RPMI7951 (cell line): Measurements from ENCODE around the gene SLCO2A1. TPM values are rescaled to one million over a fixed set of nuclear protein-coding genes. Genes with fewer than 3 reads are reported as not detected.
A peak's percentile ranks its signal among the peaks of the same experiment; 100 is the strongest.

Experiments used
- DNase-seq: peaks from one replicate; pipeline ENCODE4 v3.0.0-alpha.2; 2012; ENCODE audit warnings: low read depth
- total RNA-seq: library from RNA; depleted of rRNA; stranded (reverse); fragments of >200 nt; shearing (Covaris generic); gene quantifications from 2 replicates; pipeline ENCODE4 v1.2.3, GENCODE V29; 2014

Gene SLCO2A1
- total RNA-seq, 1 experiment from 2014 or later, result 0.48 TPM

DNA sequence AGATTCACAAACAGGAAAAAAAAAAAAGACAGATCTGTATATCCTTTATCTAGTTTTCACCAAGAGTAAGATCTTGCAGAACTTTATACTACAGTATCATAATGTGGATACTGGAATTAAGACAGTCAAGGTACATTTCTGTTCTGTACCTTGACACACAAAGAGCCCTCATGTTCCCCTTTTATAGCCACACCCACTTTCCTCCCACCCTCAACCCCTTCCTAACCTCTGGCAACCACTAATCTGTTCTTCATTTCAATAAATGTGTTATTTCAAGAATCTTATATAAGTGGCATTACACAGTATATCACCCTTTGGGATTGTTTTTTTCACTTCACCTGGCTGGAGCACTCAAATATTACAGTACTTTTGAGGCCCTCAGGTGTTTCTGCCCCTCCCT is 130.4 kb downstream of the SLCO2A1 start:
- DNase-seq, result no peak

GRCh38 chr3:133897547-133897946 is 132.2 kb downstream of the SLCO2A1 start:
- DNase-seq, result no peak

DNA sequence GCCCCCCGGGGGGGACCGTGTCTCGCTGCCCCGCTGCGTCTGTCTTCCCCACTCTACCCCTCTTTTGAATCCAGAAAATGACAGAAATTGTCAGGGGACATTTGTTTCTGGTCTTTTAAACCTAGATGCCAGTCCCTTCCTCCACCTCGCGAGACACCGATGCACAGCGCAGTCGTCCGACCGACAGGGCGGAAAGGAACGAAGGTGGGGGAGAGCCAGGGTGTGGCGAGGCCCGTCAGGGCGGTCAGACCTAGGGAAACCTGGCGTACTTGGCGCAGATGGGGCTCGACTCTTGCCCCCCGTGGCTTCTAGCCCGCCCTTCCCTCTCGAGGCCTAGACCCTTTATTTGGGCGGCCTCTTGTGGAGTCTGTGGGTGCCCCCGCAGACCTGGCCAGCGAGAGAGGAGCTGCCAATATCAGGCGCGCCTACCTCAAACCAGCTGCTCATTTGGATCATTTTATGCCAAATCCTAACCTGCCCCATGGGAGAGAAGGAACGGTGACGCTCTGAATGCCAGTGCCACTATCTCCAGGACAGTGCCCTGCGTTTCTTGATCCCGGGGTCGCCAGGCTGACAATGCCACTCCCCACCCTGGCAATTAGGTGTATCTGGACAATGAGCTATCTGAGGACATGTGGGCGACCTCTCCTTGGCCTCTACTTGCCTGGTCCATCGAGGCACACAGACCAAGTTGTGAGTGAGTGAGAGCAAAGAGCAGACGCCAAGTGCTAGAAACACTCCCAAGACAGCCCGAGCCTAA is 133.5 kb downstream of the SLCO2A1 start:
- DNase-seq, result no peak

DNA sequence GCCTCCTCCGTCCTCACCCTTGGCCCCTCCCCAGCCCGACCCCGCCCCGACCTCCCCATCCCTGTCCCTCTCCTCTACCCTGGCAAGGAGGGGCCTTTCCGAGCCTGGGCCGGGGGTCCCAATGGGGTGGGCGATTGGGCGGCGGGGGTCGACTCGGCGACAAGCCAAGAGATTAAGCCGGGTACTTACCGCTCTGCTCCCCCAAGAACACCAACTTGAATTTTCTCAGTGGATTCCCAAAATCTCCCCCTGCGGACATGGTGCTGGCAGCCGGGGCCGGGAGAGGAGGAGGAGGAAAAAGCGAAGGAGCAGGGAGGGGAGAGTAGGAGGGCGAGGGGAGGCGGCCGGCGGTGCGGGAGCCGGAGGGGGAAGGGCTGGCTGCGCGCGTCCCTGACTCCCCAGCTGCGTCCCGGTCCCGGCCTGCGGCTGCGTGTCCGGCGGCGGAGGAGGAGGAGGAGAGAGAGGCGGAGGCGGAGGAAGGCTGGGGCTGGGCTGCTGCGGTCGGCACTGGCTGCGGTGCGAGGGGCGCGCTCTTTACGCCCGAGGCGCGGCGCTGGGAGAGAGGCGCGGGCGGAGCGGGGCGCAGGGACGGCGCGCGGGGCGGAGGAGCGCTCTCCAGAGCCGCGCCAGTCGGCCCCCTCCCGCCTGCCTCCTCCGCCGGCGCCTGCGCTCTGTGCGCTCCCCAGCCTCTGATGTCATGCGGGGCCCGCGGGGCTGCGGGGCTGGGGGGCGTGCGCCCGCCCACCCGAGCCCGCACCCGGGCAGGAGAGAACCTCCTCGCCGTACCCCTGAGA is 134.3 kb downstream of the SLCO2A1 start, which contains the start of gene RAB6B:
Gene RAB6B (minus strand): TSS at position 675 of the 794 bp plus-strand sequence. CDS start 416 bp downstream, at position 259.
- DNase-seq, result peak; percentile 35

- no peak for DNase-seq
Measured at GRCh38 chr3:133894353-133895207, 135.1 kb downstream of the SLCO2A1 start.

- no peak for DNase-seq
Measured at GRCh38 chr3:133893683-133894352, 135.9 kb downstream of the SLCO2A1 start.

DNA sequence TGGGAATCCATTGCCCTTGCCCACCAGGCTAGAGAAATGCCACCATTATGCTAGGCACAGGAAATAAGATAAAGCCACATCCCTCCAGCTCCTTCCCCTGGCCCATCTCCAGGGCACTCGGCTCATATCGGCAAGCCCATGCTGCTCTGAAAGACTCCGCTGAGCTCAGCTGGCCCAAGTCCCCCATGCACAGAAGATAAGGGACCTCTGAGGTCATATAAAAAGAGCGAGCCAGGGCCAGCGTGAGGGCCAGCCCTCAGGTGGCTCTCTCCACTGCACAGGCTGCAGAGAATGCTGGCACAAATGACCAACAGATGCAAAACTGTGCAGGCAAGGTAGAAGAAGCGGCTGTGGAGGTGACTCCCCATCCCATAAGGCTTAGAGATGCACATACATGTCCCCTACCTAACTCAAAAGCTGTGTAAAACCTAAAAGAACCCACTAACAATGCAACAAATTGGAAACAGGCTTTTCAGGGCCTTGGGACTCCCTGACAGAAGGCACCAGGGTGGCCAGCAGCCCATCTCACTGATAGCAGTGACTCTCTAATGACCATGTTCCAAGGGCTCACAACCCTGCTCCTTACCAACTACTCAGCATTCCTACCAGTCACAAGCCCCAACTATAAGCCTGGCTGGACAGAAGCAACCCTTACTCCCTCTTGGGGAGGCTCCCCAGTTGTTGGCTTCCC is 137.0 kb downstream of the SLCO2A1 start:
- no peak for DNase-seq

DNA sequence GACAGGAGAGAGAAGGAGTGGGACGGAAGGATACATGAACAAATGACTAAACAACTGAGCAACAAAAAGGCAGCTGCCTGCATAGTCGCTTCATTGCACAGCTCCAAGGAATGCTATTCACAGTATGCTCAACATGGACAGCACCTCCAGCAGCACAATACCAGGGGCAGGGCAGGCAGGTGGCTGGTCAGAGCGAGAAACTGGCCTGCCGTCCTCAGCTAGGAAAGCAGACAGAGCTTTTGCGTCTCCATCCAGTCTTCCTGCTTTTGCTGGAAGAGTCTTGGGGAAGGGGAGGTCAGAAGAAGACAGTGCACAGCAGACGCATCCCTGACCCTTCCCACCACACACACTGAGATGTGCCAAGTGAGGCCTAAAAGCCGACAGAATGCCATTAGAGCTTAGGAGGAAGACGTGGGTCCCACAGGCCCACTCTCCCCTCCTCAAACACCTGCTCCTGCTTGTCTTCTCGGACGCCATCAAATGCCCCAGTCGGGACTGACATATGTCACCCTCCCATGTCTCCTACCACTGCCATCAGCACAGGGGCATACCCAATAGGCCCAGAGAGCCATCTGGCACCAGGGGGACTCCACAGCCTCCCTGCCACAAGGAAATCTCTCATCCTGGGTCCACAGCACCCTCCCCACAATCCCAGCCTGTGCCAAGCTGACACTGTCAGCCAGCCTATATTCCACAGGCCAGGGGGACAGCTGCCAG is 137.9 kb downstream of the SLCO2A1 start:
- no peak for DNase-seq

DNA sequence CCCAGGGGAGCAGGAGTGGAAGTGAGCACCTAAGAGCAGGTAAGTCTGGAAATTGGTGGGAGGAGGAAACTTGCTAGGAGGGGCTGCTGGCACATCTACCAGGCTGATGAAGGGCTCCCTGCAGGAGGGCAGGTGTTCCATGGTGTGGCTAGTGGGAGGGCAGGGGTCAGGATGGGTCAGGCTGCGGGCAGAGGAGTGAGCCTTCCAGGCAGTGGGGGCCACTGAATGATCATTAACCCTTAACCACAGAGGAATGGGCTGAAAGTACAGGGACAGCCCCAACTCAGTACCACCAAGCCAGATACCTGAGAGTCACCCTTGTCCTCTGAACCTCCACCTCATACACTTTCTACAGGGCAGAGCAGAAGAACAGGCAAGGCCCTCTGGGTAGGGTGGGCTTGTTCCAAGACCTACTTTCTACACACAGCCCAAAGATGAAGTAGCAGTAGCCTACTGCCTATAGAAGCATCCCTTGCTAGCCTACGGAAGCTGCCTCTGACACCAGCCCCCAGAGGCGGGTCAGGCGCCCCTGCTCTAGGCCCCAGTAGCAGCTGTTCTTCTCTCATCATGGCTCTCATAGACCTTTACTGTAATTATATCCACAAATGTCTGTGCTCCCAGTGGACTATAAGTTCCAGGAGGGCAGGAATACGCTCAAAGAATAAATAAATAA is 138.6 kb downstream of the SLCO2A1 start:
- no peak for DNase-seq

- DNase-seq, result no peak
Measured at GRCh38 chr3:133890037-133890436, 139.7 kb downstream of the SLCO2A1 start.

DNA sequence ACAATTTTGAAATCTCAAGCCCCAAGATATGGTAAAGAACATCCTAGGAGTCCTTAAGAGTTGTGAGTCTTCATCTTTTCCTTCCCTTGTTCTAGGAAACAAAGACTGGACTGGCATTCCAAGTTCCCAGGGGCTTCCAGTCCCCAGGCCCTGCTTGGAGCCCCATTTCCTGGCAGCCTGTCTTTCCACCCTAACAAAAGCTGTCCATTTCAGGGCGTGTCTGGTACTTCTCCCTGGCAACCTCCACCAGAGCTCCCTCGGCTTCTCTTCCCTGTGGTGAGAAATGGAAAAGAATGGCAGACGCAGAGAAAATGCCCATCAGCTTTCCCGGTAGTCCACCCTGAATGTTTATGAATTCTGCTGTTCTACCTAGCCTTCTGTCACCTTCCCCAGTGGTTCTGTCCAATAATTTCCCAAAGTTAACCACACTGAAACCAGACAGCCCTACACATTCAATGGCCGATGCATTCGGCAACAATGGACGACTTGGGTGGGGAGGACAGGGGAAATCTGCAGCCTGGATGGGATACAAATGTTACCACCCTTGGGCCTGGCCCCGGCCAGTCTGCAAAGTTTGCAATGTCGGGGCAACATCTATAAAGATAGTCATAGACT is 140.9 kb downstream of the SLCO2A1 start:
- no peak for DNase-seq

DNA sequence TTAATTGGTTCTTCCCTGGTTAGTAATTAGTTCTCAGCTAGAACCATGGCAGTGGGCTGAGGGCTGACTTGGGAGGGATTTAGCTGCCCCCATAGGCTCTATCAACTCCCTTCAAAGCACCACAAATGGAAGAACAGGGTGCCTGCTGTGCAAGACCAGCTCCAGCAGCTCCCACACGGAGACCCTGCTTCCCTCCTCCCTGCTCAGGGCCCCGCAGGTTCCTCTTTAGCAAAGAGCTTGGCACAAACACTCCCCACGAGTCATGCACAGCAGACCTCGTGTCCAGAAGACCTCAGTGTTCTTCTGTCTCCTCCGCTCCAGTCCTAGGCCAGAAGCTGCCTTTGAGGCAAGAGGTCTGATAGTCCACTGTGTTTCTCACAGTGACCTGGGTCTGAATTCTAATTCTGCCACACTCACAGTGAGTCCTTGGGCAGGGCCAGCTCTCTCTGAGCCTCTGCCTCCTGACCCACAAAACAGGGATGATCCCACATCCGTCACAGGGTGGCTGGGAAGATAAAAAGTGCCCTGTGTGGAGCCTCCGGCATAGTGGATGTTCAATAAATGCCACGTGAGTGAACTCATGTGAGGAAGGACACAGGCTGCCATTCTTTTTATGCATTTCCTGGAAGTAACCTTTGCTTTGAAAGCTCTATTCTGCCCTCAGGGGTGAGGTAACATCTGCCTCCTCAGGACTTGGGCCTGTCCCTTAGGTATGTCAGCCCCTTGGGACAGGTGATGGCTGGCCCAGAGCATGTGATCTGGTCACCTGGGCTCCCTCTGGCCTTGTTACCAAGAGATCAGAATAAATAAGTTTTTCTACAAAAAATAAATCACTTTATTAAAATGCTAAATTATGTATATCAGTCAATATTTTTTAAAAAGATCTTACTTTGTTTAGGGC is 141.7 kb downstream of the SLCO2A1 start:
- DNase-seq, result no peak

GRCh38 chr3:133887074-133887802 is 142.5 kb downstream of the SLCO2A1 start:
- no peak for DNase-seq

- no peak for DNase-seq
Measured at GRCh38 chr3:133886031-133886722, 143.5 kb downstream of the SLCO2A1 start.

DNA sequence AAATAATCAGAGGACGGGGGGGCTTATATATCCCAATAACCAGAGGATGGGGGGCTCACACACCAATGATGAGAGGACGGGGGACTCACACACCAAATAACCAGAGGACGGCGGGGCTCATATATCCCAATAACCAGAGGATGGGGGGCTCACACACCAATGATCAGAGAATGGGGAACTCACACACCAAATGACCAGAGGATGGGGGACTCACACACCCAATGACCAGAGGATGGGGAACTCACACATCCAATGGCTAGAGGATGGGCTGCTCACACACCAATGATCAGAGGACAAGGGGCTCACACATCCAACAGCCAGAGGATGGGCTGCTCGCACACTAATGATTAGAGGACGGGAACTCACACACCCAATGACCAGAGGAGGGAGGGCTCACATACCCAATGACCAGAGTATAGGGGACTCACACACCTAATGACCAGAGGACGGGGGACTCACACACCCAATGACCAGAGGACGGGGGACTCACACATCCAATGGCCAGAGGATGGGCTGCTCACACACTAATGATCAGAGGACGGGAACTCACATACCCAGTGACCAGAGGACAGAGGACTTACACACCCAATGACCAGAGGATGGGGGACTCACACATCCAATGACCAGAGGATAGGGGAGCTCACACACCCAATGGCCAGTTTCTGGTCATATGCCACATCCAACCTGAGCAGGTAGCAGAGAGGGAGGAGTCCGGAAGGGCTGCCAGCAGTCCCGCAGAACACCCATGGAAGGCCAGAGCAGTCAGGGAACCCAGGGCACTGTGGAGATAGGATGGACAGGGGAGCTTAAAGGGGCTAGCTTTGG is 144.6 kb downstream of the SLCO2A1 start:
- DNase-seq, result no peak
